Stimulated activated CD4-positive, alpha-beta T cell treated with anti-CD3 and anti-CD28 coated beads, Interleukin-1b, Interleukin-23, amount 100 ng/mL, for 24 hours (primary cell): ENCODE data around the gene PRR13.
"Not testable (repeated sequence)": the region's sequence is repeated elsewhere in the genome, so short reads cannot be mapped to it uniquely, and the experiment has no call there.

Source experiments
- DNase-seq, 4 experiments: peaks; one replicate each; pipeline ENCODE4 v3.0.0-alpha.2; 2020; ENCODE audit warnings: low read depth in 4 of 4, low spot score in 1 of 4

Gene PRR13

GRCh38 chr12:53441040-53441833 is at the start of gene PRR13:
PRR13 (plus strand) TSS chr12:53441734; CDS start chr12:53442715, 981 bp downstream.
- DNase-seq = peak; percentile 97 to 99 (median 98)

GRCh38 chr12:53399896-53400295 is 41.6 kb upstream of the PRR13 start:
- DNase-seq = no peak

- not testable (repeated sequence) for DNase-seq
Observed at GRCh38 chr12:53402351-53402750, 39.2 kb upstream of the PRR13 start.

GRCh38 chr12:53402871-53403270 is 38.7 kb upstream of the PRR13 start:
- DNase-seq = no peak

GRCh38 chr12:53410951-53411350 is 30.6 kb upstream of the PRR13 start:
- no peak for DNase-seq

DNA sequence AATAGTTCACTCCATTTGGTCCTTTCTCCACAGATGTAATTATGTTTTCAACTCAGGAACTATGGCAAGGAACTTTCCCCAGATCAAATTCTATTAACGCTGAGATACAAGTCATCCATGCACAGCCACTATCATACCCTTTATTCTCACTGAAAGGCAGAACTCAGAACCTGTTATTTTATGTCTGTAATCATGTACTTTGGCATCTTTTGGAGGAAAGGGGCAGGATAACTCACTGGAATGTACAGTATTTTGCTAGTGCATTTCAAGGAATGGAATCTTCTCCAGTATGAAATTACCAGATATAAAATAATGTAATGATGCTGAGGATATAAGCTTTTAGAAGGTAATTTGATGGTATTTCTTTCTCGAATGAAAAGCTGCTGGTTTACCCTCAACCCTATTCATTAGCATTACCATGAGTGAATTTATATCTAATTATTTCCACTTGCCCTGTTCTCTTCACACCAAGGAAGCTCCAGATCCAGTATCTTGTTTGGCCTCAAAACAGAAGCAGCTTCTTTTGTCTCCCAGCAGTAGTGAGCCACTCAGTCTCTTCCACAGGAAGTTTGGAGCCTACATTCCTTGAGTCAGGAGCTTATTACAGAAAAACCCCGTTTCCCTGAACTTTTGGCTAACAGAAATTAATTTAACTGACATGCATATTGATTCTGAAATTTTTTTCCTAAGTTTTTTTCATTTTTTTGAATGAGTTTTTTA is 27.9 kb upstream of the PRR13 start:
- no peak for DNase-seq

- no peak for DNase-seq
Observed at GRCh38 chr12:53414756-53415417, 26.6 kb upstream of the PRR13 start.

DNA sequence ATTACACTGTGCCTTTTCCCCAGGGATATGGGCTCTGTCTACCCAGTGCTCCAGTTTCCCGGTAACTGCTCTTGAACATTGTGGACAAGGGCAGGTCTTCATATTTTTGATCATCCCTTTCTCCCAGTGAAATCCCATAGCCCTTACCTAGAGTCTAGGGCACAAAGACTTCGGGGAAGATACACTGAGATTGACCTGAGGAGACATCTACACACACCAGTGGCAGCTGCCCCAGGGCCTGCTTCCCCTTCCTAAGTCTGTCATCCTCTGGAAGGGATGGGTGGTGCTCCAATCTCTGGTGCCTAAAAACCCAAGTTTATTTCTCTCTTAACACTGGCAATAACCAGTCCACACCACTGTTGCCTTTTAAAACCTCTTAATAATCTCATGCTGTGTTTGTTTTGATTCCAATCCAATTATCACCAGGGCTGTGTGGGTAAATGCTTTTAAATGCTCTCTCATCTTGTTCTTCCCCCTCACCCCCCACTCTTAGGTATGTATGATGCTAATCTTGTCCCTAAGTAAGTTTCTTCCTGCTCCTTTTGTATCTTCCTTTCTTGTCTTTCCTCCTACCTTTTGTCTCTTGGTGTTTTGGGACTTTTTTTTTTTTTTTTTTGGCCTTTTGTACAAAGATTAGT is 25.7 kb upstream of the PRR13 start:
- not testable (repeated sequence) for DNase-seq

GRCh38 chr12:53417291-53417816 is 24.2 kb upstream of the PRR13 start:
- not testable (repeated sequence) for DNase-seq

- DNase-seq = no peak
Observed at GRCh38 chr12:53418221-53418620, 23.3 kb upstream of the PRR13 start.

GRCh38 chr12:53419756-53420155 is 21.8 kb upstream of the PRR13 start:
- no peak for DNase-seq

DNA sequence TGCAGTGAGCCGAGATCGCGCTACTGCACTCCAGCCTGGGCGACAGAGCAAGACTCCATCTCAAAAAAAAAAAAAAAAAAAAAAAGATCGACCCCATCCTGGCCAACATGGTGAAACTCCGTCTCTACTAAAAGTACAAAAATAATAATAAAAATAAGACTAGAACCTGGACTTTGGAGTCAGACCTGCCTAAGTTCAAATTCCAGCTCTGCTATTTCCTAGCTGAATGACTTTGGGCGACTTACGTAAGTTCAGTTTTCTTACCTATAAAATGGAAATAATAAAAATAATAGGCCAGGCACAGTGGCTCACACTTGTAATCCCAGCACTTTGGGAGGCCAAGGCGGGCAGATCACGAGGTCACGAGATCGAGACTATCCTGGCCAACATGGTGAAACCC is 19.3 kb upstream of the PRR13 start:
- not testable (repeated sequence) for DNase-seq

- DNase-seq = no peak
Observed at GRCh38 chr12:53423597-53423996, 17.9 kb upstream of the PRR13 start, which contains the start of gene AMHR2. AMHR2 (plus strand) TSS chr12:53423855; CDS start chr12:53423935, 80 bp downstream.

DNA sequence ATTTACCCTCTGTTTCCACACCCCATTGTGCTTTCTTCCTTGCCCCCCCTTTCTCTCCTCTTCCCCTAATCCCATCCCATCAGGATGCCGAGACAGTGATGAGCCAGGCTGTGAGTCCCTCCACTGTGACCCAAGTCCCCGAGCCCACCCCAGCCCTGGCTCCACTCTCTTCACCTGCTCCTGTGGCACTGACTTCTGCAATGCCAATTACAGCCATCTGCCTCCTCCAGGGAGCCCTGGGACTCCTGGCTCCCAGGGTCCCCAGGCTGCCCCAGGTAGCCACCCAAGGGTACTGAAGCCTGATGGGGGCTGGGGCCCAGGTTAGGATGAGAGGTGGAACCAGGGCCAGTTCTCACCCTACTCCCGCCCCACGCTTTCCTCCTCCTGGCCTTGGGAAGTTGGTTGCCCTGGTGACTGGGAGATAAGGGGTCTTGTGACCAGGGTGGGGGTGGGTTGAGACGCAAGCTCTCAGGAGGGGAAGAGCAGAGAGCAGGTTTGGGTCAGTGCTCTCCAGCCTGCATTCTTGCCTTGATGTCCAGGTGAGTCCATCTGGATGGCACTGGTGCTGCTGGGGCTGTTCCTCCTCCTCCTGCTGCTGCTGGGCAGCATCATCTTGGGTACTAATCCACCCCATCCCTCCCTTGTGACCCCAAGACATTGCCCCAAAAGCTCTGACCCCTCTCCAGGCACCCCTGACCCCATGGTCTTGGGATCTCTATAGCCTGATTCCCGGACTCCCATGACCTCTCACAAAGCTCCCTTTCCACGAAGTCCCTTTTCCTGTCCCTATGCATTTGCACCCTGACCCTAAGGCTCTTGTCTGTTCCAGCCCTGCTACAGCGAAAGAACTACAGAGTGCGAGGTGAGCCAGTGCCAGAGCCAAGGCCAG is 16.7 kb upstream of the PRR13 start:
- no peak for DNase-seq

- DNase-seq = no peak
Observed at GRCh38 chr12:53425515-53426150, 15.9 kb upstream of the PRR13 start.

DNA sequence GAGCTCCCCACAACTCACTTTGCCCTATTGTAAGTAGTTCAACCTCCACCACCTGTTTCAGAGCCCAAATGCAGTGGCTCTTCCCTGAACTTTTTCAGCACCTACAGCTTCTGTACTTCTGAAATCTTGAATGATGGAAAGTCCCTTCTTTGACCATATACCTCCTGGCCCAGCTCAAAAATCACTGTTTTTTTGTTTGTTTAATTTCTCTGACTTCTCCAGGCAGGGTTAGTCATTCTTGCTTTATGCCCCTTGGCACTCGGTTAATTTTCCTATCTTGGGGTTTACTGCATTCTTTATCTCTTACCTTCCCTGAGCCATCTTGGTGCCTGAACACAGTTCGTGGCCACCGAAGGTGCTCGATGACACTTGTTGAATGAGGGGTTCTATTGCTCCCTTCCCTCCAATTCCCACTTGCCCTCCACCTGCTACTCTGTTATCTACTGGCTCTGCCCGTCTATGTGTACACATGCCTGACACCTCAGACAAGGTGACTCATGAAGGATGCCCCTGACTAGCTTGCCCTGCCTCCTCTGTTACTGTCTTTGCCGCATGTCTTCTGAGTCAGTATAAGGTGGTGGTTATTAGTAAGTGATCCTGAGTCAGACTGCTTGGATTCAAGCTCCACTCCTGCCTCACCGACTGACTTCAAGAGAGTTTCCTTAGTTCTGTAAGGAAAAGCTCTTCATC is 13.5 kb upstream of the PRR13 start:
- DNase-seq = peak in 1 of 4 experiments; percentile 49

DNA sequence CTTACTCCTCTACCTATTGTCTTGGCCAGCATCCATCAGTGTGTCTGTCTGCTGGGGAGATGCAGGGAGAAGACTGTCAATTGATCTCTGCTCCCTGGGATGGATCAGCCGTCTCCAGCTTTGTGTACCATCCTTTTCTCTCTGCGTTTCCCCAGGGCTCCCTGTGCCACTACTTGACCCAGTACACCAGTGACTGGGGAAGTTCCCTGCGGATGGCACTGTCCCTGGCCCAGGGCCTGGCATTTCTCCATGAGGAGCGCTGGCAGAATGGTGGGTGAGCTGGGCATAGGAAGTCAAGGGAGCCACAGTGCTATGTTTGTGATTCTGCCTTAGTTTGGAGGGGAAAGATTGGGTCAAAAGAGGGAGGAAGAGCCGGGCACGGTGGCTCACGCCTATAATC is 12.8 kb upstream of the PRR13 start:
- no peak for DNase-seq

GRCh38 chr12:53430116-53430515 is 11.4 kb upstream of the PRR13 start:
- no peak for DNase-seq

GRCh38 chr12:53431187-53431586 is 10.3 kb upstream of the PRR13 start:
- DNase-seq = no peak
